ENCODE data around the gene KRT82. TPM values are rescaled to one million over a fixed set of nuclear protein-coding genes. Genes with fewer than 3 reads are reported as not detected.

Gene KRT82
- total and polyA plus RNA-seq, 8 donors, result not detected

- Histone ChIP-seq H3K27ac (no peak overlapping the region), H3K27me3 (peaks cover 0 to 16% of the 10 kb centered on the region in 2 donors), H3K9me3 (no peaks in the 10 kb centered on the region), H3K4me1 (no peaks in the 10 kb centered on the region), H3K36me3 (no peaks in the 10 kb centered on the region), H3K4me3 (no peak overlapping the region)
- TF ChIP-seq CTCF (IDR thresholded peaks at IDR 0.05), result no peak
- intact Hi-C loops (cut with DNase I), result no loop called here
- DNase-seq, result no peak
- ATAC-seq, result no peak
These were observed 42.9 kb downstream of the KRT82 start for GRCh38 chr12:52363111-52363679.

GRCh38 chr12:52362118-52362726, 43.9 kb downstream of the KRT82 start:
- no peak for DNase-seq
- ATAC-seq, result no peak
- no peak overlapping the region for H3K27ac ChIP-seq
- no peaks in the 10 kb centered on the region for H3K36me3 ChIP-seq
- intact Hi-C loops (cut with DNase I), result no loop called here
- TF ChIP-seq CTCF (IDR thresholded peaks at IDR 0.05), result peak in 1 of 2 donors; percentile 8
- no peaks in the 10 kb centered on the region for H3K4me1 ChIP-seq
- no peaks in the 10 kb centered on the region for H3K9me3 ChIP-seq
- H3K4me3 ChIP-seq, result no peak overlapping the region
- peaks cover 0 to 7% of the 10 kb centered on the region in 2 donors for H3K27me3 ChIP-seq

DNA sequence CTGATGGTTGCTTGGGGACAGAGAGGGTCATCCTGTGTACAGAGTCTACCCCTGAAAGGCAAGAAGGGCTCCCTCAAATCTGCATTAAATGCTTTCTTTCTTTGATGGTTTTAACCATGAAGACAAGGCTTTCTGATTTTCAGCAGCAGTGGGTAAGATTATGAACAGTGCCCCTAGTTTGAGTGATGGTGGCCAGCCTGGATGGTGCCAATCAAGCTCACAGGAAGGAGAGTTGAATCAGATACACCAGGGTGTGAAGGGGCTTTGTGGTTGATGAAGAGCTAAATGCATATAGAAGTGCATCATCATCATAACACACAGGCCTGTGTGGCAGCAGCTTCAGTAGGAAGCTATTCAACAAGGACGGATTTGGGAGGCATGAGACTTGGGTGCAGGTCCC, 44.6 kb downstream of the KRT82 start:
- ATAC-seq (no peak), DNase-seq (no peak)
- intact Hi-C loops (cut with DNase I), result no loop called here
- Histone ChIP-seq H3K27me3 (peaks cover 0 to 4% of the 10 kb centered on the region in 2 donors), H3K4me3 (no peak overlapping the region), H3K36me3 (no peaks in the 10 kb centered on the region), H3K4me1 (no peaks in the 10 kb centered on the region), H3K27ac (no peak overlapping the region), H3K9me3 (no peaks in the 10 kb centered on the region)
- TF ChIP-seq CTCF (IDR thresholded peaks at IDR 0.05), result no peak

GRCh38 chr12:52360663-52361271, 45.4 kb downstream of the KRT82 start:
- H3K4me1 ChIP-seq, result no peaks in the 10 kb centered on the region
- H3K27ac ChIP-seq, result no peak overlapping the region
- no peaks in the 10 kb centered on the region for H3K36me3 ChIP-seq
- peaks cover 0 to 10% of the 10 kb centered on the region in 2 donors for H3K27me3 ChIP-seq
- H3K4me3 ChIP-seq, result no peak overlapping the region
- DNase-seq (peak in 1 of 4 donors; percentile 30), ATAC-seq (no peak)
- intact Hi-C loops (cut with DNase I), result no loop called here
- no peak for TF ChIP-seq CTCF (IDR thresholded peaks at IDR 0.05)
- no peaks in the 10 kb centered on the region for H3K9me3 ChIP-seq

DNA sequence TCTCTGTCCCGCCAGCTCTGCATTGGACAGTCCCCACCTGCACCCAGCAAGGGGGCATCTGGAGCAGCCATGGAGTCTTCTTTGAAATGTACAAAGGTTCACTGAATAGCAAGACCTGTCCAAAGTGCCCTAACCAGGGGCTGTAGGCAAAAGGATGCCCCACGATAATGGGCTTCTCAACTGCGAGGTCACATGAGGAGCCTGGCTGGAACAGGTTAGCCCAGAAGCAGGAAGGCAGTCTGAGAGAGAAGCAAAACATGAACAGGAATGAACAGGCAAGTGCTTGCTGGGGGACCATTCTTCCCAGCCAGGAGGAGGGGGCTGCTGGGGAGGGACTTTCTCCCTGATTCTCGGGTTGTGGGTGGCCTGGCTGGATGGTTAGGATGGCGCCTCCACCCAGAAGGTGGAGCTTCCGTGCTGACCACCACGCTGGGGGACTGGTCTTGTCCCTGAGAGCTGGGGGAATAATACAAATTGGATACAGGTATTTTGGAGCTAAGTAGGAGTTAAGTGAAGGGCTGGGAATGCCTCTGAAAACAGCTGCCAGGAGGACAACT, 46.0 kb downstream of the KRT82 start:
- ATAC-seq (no peak), DNase-seq (no peak)
- no peak overlapping the region for H3K27ac ChIP-seq
- H3K27me3 ChIP-seq, result peaks cover 0 to 11% of the 10 kb centered on the region in 2 donors
- no peaks in the 10 kb centered on the region for H3K36me3 ChIP-seq
- no peak for TF ChIP-seq CTCF (IDR thresholded peaks at IDR 0.05)
- H3K9me3 ChIP-seq, result no peaks in the 10 kb centered on the region
- no peaks in the 10 kb centered on the region for H3K4me1 ChIP-seq
- intact Hi-C loops (cut with DNase I), result no loop called here
- H3K4me3 ChIP-seq, result no peak overlapping the region

Data from left lung (tissue), 10 donors.